ENCODE measurements around the gene VWF. TPM values are rescaled to one million over a fixed set of nuclear protein-coding genes. Genes with fewer than 3 reads are reported as not detected.

The VWF gene
- total RNA-seq, 4 donors from 2014 or later = 94.3 to 261 (median 162) TPM

DNA sequence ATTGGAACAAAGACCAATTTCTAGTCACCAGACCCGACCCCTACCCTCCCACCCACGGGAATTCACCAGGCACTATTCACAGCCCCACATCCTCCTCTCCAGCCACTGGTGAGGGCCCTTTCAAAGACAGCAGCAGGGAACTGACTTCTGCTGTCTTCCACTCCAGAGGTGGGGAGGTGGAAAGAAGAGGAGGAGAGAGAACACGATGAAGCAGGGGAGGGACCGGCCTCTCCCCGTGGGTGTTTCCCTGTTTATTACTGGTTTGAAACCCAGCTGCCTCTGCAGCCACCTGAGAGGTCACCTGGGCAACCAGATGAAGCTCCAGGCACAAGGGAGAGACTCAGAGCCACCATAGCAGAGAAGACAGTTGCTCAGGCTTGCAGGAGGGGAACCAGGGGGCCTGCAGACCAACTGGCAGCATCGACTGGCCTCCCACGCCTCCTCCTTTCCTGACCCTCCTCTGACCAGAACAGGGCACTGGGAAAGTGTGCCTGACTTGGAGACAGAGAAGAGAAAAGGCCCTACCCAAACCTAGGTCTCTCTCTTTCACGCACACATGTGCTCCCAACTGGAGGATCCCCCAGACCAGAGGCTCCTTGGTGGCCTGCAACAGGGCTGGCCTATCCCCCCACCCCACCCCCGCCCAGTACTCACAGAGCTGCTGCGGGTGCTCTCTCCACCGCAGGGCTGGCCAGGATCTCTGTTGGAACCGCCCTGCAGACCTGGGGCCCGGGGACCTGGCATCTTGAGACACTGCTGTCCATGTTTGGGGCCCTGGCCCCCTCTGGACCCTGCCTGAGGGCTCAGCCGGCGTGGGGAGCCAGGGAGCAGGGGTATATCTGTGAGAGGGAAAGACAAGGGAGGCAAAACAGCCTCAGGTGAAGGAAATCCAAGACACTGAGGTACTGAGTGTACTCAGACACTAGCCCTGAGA is 202.2 kb downstream of the VWF start:
- Histone ChIP-seq H3K4me3 (no peak overlapping the region), H3K4me1 (no peaks in the 10 kb centered on the region), H3K9me3 (no peaks in the 10 kb centered on the region), H3K27ac (no peak overlapping the region), H3K36me3 (no peaks in the 10 kb centered on the region), H3K27me3 (peaks cover 30% of the 10 kb centered on the region)
- TF ChIP-seq, protein P1, sequence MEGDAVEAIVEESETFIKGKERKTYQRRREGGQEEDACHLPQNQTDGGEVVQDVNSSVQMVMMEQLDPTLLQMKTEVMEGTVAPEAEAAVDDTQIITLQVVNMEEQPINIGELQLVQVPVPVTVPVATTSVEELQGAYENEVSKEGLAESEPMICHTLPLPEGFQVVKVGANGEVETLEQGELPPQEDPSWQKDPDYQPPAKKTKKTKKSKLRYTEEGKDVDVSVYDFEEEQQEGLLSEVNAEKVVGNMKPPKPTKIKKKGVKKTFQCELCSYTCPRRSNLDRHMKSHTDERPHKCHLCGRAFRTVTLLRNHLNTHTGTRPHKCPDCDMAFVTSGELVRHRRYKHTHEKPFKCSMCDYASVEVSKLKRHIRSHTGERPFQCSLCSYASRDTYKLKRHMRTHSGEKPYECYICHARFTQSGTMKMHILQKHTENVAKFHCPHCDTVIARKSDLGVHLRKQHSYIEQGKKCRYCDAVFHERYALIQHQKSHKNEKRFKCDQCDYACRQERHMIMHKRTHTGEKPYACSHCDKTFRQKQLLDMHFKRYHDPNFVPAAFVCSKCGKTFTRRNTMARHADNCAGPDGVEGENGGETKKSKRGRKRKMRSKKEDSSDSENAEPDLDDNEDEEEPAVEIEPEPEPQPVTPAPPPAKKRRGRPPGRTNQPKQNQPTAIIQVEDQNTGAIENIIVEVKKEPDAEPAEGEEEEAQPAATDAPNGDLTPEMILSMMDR (IDR thresholded peaks at IDR 0.05) = no peak
- TF ChIP-seq POLR2AphosphoS5 (IDR thresholded peaks at IDR 0.05) (no peak), EP300 (IDR thresholded peaks at IDR 0.05) (no peak), POLR2A (IDR thresholded peaks at IDR 0.05) (no peak)
- no peak for ATAC-seq
- 56 to 60% methylated on average over 3 to 4 of the region's 15 CpGs for WGBS, 2 donors (ENCODE audit: low coverage in 1 of 2)

- TF ChIP-seq, protein P1 (IDR thresholded peaks at IDR 0.05) = no peak
- no peak for TF ChIP-seq POLR2A (IDR thresholded peaks at IDR 0.05)
- TF ChIP-seq POLR2AphosphoS5 (IDR thresholded peaks at IDR 0.05) = no peak
- TF ChIP-seq EP300 (IDR thresholded peaks at IDR 0.05) = no peak
- H3K36me3 ChIP-seq = no peaks in the 10 kb centered on the region
- no peaks in the 10 kb centered on the region for H3K4me1 ChIP-seq
- 90 to 100% methylated on average over 3 to 9 of the region's 25 CpGs for WGBS, 2 donors (ENCODE audit: low coverage in 1 of 2)
- no peaks in the 10 kb centered on the region for H3K9me3 ChIP-seq
- no peak for ATAC-seq
- no peak overlapping the region for H3K4me3 ChIP-seq
- peaks cover 30% of the 10 kb centered on the region for H3K27me3 ChIP-seq
- H3K27ac ChIP-seq = no peak overlapping the region
Measured at GRCh38 chr12:5921027-5921909, 203.2 kb downstream of the VWF start.

DNA sequence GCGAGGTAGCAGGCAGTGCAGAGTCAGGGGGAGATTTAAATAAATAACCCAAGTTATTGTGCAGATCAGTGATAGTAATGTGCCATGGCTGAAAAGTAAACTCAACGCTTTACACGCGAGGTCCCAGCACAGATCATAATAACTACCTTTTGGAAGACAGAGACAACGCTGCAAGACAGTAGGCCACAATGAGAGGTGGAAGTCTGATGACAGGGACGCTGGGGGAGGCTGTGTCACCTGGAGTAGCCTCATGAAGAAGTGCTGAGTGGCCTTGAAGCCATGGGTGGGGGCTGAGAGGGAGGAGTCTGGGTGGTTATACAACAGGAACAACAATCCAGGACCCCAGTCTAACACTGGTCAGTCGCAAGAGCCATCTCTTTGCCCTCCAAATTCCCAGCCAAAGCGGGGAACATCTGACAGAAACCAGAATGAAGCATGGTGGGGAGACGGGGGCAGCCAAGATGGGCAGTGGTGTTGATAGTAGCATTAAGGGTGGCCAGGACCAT is 207.6 kb downstream of the VWF start:
- ATAC-seq = no peak
- H3K4me1 ChIP-seq = no peaks in the 10 kb centered on the region
- peaks cover 16% of the 10 kb centered on the region for H3K27me3 ChIP-seq
- no peak overlapping the region for H3K27ac ChIP-seq
- H3K4me3 ChIP-seq = no peak overlapping the region
- WGBS, 2 donors (ENCODE audit: low coverage in 1 of 2) = 66 to 81% methylated on average over 4 to 7 of the region's 9 CpGs
- no peaks in the 10 kb centered on the region for H3K36me3 ChIP-seq
- no peak for TF ChIP-seq POLR2A (IDR thresholded peaks at IDR 0.05)
- TF ChIP-seq POLR2AphosphoS5 (IDR thresholded peaks at IDR 0.05) = no peak
- no peak for TF ChIP-seq EP300 (IDR thresholded peaks at IDR 0.05)
- TF ChIP-seq, protein P1 (IDR thresholded peaks at IDR 0.05) = no peak
- no peaks in the 10 kb centered on the region for H3K9me3 ChIP-seq

GRCh38 chr12:5915511-5915910 is 209.0 kb downstream of the VWF start:
- Histone ChIP-seq H3K4me1 (no peaks in the 10 kb centered on the region), H3K27me3 (peaks cover 21% of the 10 kb centered on the region), H3K36me3 (no peaks in the 10 kb centered on the region), H3K9me3 (no peaks in the 10 kb centered on the region), H3K27ac (no peak overlapping the region), H3K4me3 (no peak overlapping the region)
- WGBS, 2 donors (ENCODE audit: low coverage in 1 of 2) = 80 to 89% methylated on average over 1 to 3 of the region's 4 CpGs
- TF ChIP-seq POLR2A (IDR thresholded peaks at IDR 0.05) (no peak), POLR2AphosphoS5 (IDR thresholded peaks at IDR 0.05) (no peak), EP300 (IDR thresholded peaks at IDR 0.05) (no peak)
- TF ChIP-seq, protein P1 (IDR thresholded peaks at IDR 0.05) = no peak
- ATAC-seq = no peak

Measured in gastroesophageal sphincter (tissue), 4 donors.